Subcutaneous abdominal adipose tissue (tissue), 5 donors: ENCODE data around the gene ZSWIM3.
A peak's percentile ranks its signal among the peaks of the same experiment; 100 is the strongest.

Experiments
- H3K27ac ChIP-seq: one replicate; pipeline ENCODE4 v1.7.0; 2013; ENCODE audit warnings: low read depth, mild to moderate bottlenecking, inconsistent platforms, low read length, moderate library complexity
- H3K27me3 ChIP-seq, 5 donors: one replicate each; pipeline ENCODE4 v1.7.0; 2013; ENCODE audit warnings: low read length in 5 of 5, inconsistent platforms in 1 of 5; ENCODE audit not compliant: control insufficient read depth in 5 of 5, insufficient read depth in 4 of 5
- H3K36me3 ChIP-seq, 5 donors: one replicate each; pipeline ENCODE4 v1.7.0; 2013; ENCODE audit warnings: low read length in 5 of 5; ENCODE audit not compliant: control insufficient read depth in 5 of 5, insufficient read depth in 5 of 5
- H3K4me1 ChIP-seq, 5 donors: one replicate each; pipeline ENCODE4 v1.7.0; 2013; ENCODE audit warnings: low read length in 5 of 5, mild to moderate bottlenecking in 3 of 5, moderate library complexity in 1 of 5; ENCODE audit not compliant: control insufficient read depth in 5 of 5, insufficient read depth in 5 of 5
- H3K4me3 ChIP-seq, 5 donors: one replicate each; pipeline ENCODE4 v1.7.0; 2013; ENCODE audit warnings: low read length in 5 of 5, low read depth in 1 of 5
- H3K9ac ChIP-seq, 5 donors: one replicate each; pipeline ENCODE4 v1.7.0; 2013; ENCODE audit warnings: low read length in 5 of 5, mild to moderate bottlenecking in 4 of 5, moderate library complexity in 3 of 5
- H3K9me3 ChIP-seq, 5 donors: one replicate each; pipeline ENCODE4 v1.7.0; 2013; ENCODE audit warnings: low read length in 5 of 5; ENCODE audit not compliant: control insufficient read depth in 5 of 5
- donor health status: healthy.
- donor health status: healthy.
- donor health status: healthy.
- donor health status: healthy.
- donor health status: healthy.

ZSWIM3 gene

GRCh38 chr20:45857114-45857881, at the start of gene ZSWIM3, which contains the start of gene ACOT8:
Gene ZSWIM3 (plus strand): TSS chr20:45857614. CDS start chr20:45857826, 212 bp downstream.
Gene ACOT8 (minus strand): TSS chr20:45857392. CDS start chr20:45857315, 77 bp downstream.
- H3K4me1 ChIP-seq = peaks cover 0 to 38% (median 32%) of the 10 kb centered on the region in 5 donors

GRCh38 chr20:45810191-45810970, 47.0 kb upstream of the ZSWIM3 start:
- Histone ChIP-seq H3K27me3 (peaks cover 0 to 2% (median 0%) of the 10 kb centered on the region in 5 donors), H3K9me3 (no peaks in the 10 kb centered on the region), H3K36me3 (peaks cover 21 to 62% (median 45%) of the 10 kb centered on the region in 5 donors), H3K27ac (no peak overlapping the region), H3K4me3 (no peak overlapping the region), H3K9ac (no peak overlapping the region), H3K4me1 (peaks cover 3 to 15% (median 12%) of the 10 kb centered on the region in 5 donors)

More at GRCh38 chr20:45857114-45857881, at the start of gene ZSWIM3, which contains the start of gene ACOT8:
- Histone ChIP-seq H3K27me3 (no peaks in the 10 kb centered on the region), H3K9ac (peak within 1 kb of the TSS; percentile 68 to 93 (median 87)), H3K27ac (peak within 1 kb of the TSS; percentile 83), H3K36me3 (peaks cover 4 to 22% (median 9%) of the 10 kb centered on the region in 5 donors), H3K4me3 (peak within 1 kb of the TSS; percentile 89 to 99 (median 97)), H3K9me3 (no peaks in the 10 kb centered on the region)

DNA sequence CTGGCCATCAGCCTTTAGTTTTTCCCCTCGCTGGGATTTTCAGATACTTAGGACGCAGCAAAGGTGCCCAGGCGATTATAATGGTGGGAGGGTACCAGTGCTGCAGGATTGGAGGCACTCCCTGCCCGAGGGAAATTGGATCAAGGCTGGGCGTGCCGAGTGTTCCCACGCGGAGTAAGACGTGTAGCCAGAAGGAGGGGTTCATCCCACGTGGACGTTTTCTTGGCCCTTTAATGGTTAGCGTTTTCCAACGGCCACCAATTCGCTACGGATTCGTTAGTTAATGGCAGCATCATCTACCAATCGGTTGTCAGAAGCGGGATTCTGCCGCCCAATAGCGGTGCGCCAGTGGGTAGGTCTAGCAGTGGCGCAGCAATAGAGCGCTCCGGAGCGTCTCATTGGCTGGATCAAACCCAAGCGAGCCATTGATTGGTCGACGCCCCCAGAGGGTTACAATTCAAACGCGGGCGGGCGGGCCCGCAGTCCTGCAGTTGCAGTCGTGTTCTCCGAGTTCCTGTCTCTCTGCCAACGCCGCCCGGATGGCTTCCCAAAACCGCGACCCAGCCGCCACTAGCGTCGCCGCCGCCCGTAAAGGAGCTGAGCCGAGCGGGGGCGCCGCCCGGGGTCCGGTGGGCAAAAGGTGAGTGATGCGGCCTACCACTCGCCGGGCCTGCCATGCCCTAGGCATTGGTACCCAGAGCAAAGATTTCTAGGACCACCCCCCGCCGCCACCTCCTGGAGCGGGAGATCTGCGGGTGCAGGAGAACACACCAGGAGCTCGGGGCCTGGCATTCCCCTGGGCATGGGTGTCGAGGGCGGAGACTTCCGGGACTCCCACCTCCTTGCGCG, 45.0 kb upstream of the ZSWIM3 start, which contains the start of gene UBE2C:
Gene UBE2C, plus strand, starts transcription at position 488 of the 849 bp plus-strand sequence. Its CDS starts 52 bp downstream, at position 540.
- Histone ChIP-seq H3K36me3 (peaks cover 12 to 42% (median 31%) of the 10 kb centered on the region in 5 donors), H3K27ac (no peak within 1 kb of the TSS), H3K27me3 (peaks cover 0 to 2% (median 0%) of the 10 kb centered on the region in 5 donors), H3K9ac (peak within 1 kb of the TSS in 3 of 5 donors; percentile 39 to 62 (median 48)), H3K4me3 (peak within 1 kb of the TSS; percentile 59 to 74 (median 63)), H3K9me3 (no peaks in the 10 kb centered on the region), H3K4me1 (peaks cover 3 to 15% (median 12%) of the 10 kb centered on the region in 5 donors)

- Histone ChIP-seq H3K4me1 (peaks cover 3 to 15% (median 13%) of the 10 kb centered on the region in 5 donors), H3K36me3 (peaks cover 12 to 36% (median 31%) of the 10 kb centered on the region in 5 donors), H3K27ac (no peak overlapping the region), H3K9me3 (no peaks in the 10 kb centered on the region), H3K9ac (peak overlapping the region in 1 of 5 donors; percentile 62), H3K4me3 (peak overlapping the region in 4 of 5 donors; percentile 47 to 74 (median 64)), H3K27me3 (peaks cover 0 to 2% (median 0%) of the 10 kb centered on the region in 5 donors)
Observed at GRCh38 chr20:45813006-45813340, 44.4 kb upstream of the ZSWIM3 start.

DNA sequence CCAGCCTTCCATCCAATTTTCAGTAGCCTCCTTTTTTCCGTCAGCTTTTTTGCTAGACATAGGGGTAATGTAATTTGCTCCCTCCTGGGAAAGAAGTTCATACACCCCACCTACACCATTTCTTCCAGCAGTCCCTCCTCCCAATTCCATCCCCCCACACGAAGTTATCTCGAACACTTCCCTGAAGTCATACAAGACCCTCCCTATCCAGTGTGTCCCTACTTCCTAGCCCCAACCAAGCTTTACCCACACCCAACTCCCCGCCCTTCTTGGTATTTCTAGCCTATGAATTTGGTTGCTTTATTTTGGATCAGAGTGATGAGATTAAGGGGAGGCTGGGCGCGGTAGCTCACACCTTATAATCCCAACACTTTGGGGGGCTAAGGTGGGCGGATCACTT, 43.9 kb upstream of the ZSWIM3 start:
- no peak overlapping the region for H3K9ac ChIP-seq
- peaks cover 0 to 2% (median 0%) of the 10 kb centered on the region in 5 donors for H3K27me3 ChIP-seq
- H3K4me1 ChIP-seq = peaks cover 3 to 15% (median 13%) of the 10 kb centered on the region in 5 donors
- H3K4me3 ChIP-seq = no peak overlapping the region
- peaks cover 12 to 31% (median 29%) of the 10 kb centered on the region in 5 donors for H3K36me3 ChIP-seq
- H3K27ac ChIP-seq = no peak overlapping the region
- H3K9me3 ChIP-seq = no peaks in the 10 kb centered on the region

GRCh38 chr20:45814314-45814713, 43.1 kb upstream of the ZSWIM3 start:
- Histone ChIP-seq H3K4me1 (peaks cover 3 to 15% (median 13%) of the 10 kb centered on the region in 5 donors), H3K27me3 (peaks cover 0 to 2% (median 0%) of the 10 kb centered on the region in 5 donors), H3K27ac (no peak overlapping the region), H3K4me3 (no peak overlapping the region), H3K36me3 (peaks cover 10 to 23% (median 20%) of the 10 kb centered on the region in 5 donors), H3K9ac (no peak overlapping the region), H3K9me3 (no peaks in the 10 kb centered on the region)

GRCh38 chr20:45816951-45817350, 40.5 kb upstream of the ZSWIM3 start:
- no peak overlapping the region for H3K4me3 ChIP-seq

DNA sequence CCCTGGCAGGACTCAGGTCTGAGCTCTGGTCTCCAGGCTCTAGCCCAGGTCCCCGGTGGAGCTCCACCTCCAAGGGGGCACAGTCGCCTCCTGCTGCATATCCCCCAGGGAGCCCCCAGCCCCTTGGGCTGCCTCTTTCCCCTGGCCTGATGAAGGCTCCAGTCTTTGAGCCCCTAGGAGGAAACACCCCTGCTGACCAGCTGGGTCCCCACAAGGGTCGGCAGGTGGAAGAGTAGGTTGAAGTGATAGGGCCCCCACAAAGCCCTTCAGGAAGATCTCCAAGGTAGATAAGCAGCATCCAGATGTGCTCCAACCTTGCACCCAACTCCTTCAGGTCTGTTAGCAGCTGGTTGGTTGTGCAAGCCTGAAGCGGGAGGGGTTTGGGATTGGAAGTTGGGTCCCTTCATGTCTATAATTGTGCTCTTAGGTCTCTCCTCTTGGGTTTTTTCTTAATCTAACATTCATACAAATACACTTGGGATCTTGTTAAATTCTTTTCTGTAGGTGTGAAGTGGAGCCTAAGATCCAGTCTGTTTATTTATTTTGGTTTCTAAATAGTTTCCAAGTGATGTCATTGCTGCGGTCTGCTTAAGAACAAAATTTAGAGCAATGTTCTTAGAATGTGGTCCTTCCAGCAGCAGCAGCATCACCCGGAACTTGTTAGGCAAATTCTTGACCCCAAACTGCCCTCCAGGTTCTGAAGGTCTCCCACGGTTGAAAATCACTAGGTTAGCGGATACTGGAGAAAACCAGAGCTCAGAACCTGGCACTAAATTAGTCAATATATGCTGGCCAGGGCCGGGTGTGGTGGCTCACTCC, 39.8 kb upstream of the ZSWIM3 start:
- Histone ChIP-seq H3K9ac (no peak overlapping the region), H3K36me3 (no peaks in the 10 kb centered on the region), H3K4me3 (no peak overlapping the region), H3K4me1 (peaks cover 0 to 10% (median 7%) of the 10 kb centered on the region in 5 donors), H3K27me3 (peaks cover 0 to 9% (median 6%) of the 10 kb centered on the region in 5 donors), H3K27ac (no peak overlapping the region), H3K9me3 (no peaks in the 10 kb centered on the region)

More at GRCh38 chr20:45816951-45817350, 40.5 kb upstream of the ZSWIM3 start:
- H3K4me1 ChIP-seq = peaks cover 3 to 11% (median 11%) of the 10 kb centered on the region in 5 donors
- H3K27me3 ChIP-seq = peaks cover 0 to 3% (median 2%) of the 10 kb centered on the region in 5 donors
- no peak overlapping the region for H3K27ac ChIP-seq
- no peaks in the 10 kb centered on the region for H3K36me3 ChIP-seq
- no peak overlapping the region for H3K9ac ChIP-seq
- H3K9me3 ChIP-seq = no peaks in the 10 kb centered on the region
